GM08714 (cell line): ENCODE data around the gene RNF220.
"Not testable (repeated sequence)": the region's sequence is repeated elsewhere in the genome, so short reads cannot be mapped to it uniquely, and the experiment has no call there.

Experiments
- H3K4me3 ChIP-seq: fragments of 200-500 bp; sonication (Bioruptor generic); 2 replicates; pipeline ENCODE4 v1.5.1; 2014; ENCODE audit warnings: mild to moderate bottlenecking, low read length, inconsistent platforms
- ZNF274 ChIP-seq: IDR thresholded peaks from 2 replicates; pipeline ENCODE4 v1.6.1; 2012; ENCODE audit warnings: mild to moderate bottlenecking, low read depth, low read length

RNF220 gene

GRCh38 chr1:44652445-44653106, 247.5 kb downstream of the RNF220 start:
- no peak for TF ChIP-seq ZNF274

GRCh38 chr1:44653107-44653964, 248.3 kb downstream of the RNF220 start:
- H3K4me3 ChIP-seq = no peak overlapping the region
- no peak for TF ChIP-seq ZNF274

More at GRCh38 chr1:44652445-44653106, 247.5 kb downstream of the RNF220 start:
- no peak overlapping the region for H3K4me3 ChIP-seq

- no peak for TF ChIP-seq ZNF274
- H3K4me3 ChIP-seq = no peak overlapping the region
Measured at GRCh38 chr1:44654621-44655187, 249.6 kb downstream of the RNF220 start.

- TF ChIP-seq ZNF274 = no peak
- H3K4me3 ChIP-seq = no peak overlapping the region
Measured at GRCh38 chr1:44655609-44656008, 250.6 kb downstream of the RNF220 start.

GRCh38 chr1:44659566-44659965, 254.5 kb downstream of the RNF220 start:
- no peak for TF ChIP-seq ZNF274
- H3K4me3 ChIP-seq = no peak overlapping the region

GRCh38 chr1:44660176-44660575, 255.1 kb downstream of the RNF220 start:
- no peak overlapping the region for H3K4me3 ChIP-seq
- TF ChIP-seq ZNF274 = no peak

GRCh38 chr1:44661781-44662682, 257.0 kb downstream of the RNF220 start:
- TF ChIP-seq ZNF274 = no peak
- H3K4me3 ChIP-seq = no peak overlapping the region

GRCh38 chr1:44662683-44663030, 257.6 kb downstream of the RNF220 start:
- no peak for TF ChIP-seq ZNF274
- no peak overlapping the region for H3K4me3 ChIP-seq

GRCh38 chr1:44663417-44663816, 258.4 kb downstream of the RNF220 start:
- TF ChIP-seq ZNF274 = no peak

GRCh38 chr1:44664730-44665370, 259.8 kb downstream of the RNF220 start:
- TF ChIP-seq ZNF274 = no peak
- H3K4me3 ChIP-seq = no peak overlapping the region

More at GRCh38 chr1:44663417-44663816, 258.4 kb downstream of the RNF220 start:
- H3K4me3 ChIP-seq = no peak overlapping the region

GRCh38 chr1:44666719-44667118, 261.7 kb downstream of the RNF220 start:
- H3K4me3 ChIP-seq = not testable (repeated sequence)

GRCh38 chr1:44670751-44671640, 265.9 kb downstream of the RNF220 start:
- TF ChIP-seq ZNF274 = no peak
- H3K4me3 ChIP-seq = no peak overlapping the region
